Measurements from ENCODE around the gene ICOS. TPM values are rescaled to one million over a fixed set of nuclear protein-coding genes. Genes with fewer than 3 reads are reported as not detected.
"Not testable (repeated sequence)": the region's sequence is repeated elsewhere in the genome, so short reads cannot be mapped to it uniquely, and the experiment has no call there.

ICOS gene
- total RNA-seq, 3 donors from 2014 or later = 0.36 to 0.49 (median 0.38) TPM

GRCh38 chr2:203940039-203940438 is 3.5 kb downstream of the ICOS start:
- intact Hi-C loops (cut with DNase I, micrococcal nuclease) = no loop called here
- ATAC-seq (no peak), DNase-seq (no peak)
- TF ChIP-seq CTCF (IDR thresholded peaks at IDR 0.05) = no peak
- Histone ChIP-seq H3K36me3 (ENCODE audit: low read depth) (no peaks in the 10 kb centered on the region), H3K4me3 (no peak overlapping the region), H3K9me3 (no peaks in the 10 kb centered on the region), H3K4me1 (ENCODE audit: low read depth) (no peaks in the 10 kb centered on the region)

GRCh38 chr2:203943493-203944382 is 7.2 kb downstream of the ICOS start:
- H3K36me3 ChIP-seq (ENCODE audit: low read depth); H3K9me3 ChIP-seq; DNase-seq; H3K4me1 ChIP-seq (ENCODE audit: low read depth); ATAC-seq; H3K4me3 ChIP-seq; intact Hi-C loops (cut with DNase I, micrococcal nuclease): not testable (repeated sequence)

GRCh38 chr2:203948733-203949132 is 12.2 kb downstream of the ICOS start:
- Histone ChIP-seq H3K4me1 (ENCODE audit: low read depth) (no peaks in the 10 kb centered on the region), H3K4me3 (no peak overlapping the region), H3K36me3 (ENCODE audit: low read depth) (no peaks in the 10 kb centered on the region), H3K9me3 (no peaks in the 10 kb centered on the region)
- no peak for TF ChIP-seq CTCF (IDR thresholded peaks at IDR 0.05)
- DNase-seq (no peak), ATAC-seq (no peak)
- intact Hi-C loops (cut with DNase I, micrococcal nuclease) = no loop called here

GRCh38 chr2:203949228-203949627 is 12.7 kb downstream of the ICOS start:
- no peak for DNase-seq
- peak; percentile 34 for ATAC-seq

GRCh38 chr2:203951366-203951902 is 14.9 kb downstream of the ICOS start:
- Histone ChIP-seq H3K9me3 (no peaks in the 10 kb centered on the region), H3K4me3 (no peak overlapping the region), H3K36me3 (ENCODE audit: low read depth) (no peaks in the 10 kb centered on the region), H3K4me1 (ENCODE audit: low read depth) (no peaks in the 10 kb centered on the region)
- TF ChIP-seq CTCF (IDR thresholded peaks at IDR 0.05) = no peak
- no peak for DNase-seq
- peak; percentile 11 for ATAC-seq
- intact Hi-C loops (cut with DNase I, micrococcal nuclease) = no loop called here

More at GRCh38 chr2:203949228-203949627, 12.7 kb downstream of the ICOS start:
- Histone ChIP-seq H3K36me3 (ENCODE audit: low read depth) (no peaks in the 10 kb centered on the region), H3K9me3 (no peaks in the 10 kb centered on the region), H3K4me1 (ENCODE audit: low read depth) (no peaks in the 10 kb centered on the region), H3K4me3 (no peak overlapping the region)
- intact Hi-C loops (cut with DNase I, micrococcal nuclease) = no loop called here
- TF ChIP-seq CTCF (IDR thresholded peaks at IDR 0.05) = no peak

- no peaks in the 10 kb centered on the region for H3K4me1 ChIP-seq (ENCODE audit: low read depth)
- DNase-seq (no peak), ATAC-seq (no peak)
- no peak overlapping the region for H3K4me3 ChIP-seq
- TF ChIP-seq CTCF (IDR thresholded peaks at IDR 0.05) = no peak
- H3K36me3 ChIP-seq (ENCODE audit: low read depth) = no peaks in the 10 kb centered on the region
- intact Hi-C loops (cut with DNase I, micrococcal nuclease) = no loop called here
- H3K9me3 ChIP-seq = no peaks in the 10 kb centered on the region
These were observed 22.7 kb downstream of the ICOS start for GRCh38 chr2:203959265-203959664.

Data from mucosa of descending colon (tissue), 3 donors.